ENCODE results near the gene AP4E1. TPM values are rescaled to one million over a fixed set of nuclear protein-coding genes. Genes with fewer than 3 reads are reported as not detected.

The AP4E1 gene
- total and polyA plus RNA-seq, 2 donors (not counting 3 experiments of a cell fraction or from before 2014, with no cell fraction given): 1.6 to 9.8 TPM

GRCh38 chr15:50964075-50964474 is 55.6 kb downstream of the AP4E1 start:
- DNase-seq (ENCODE audit: low read depth, low spot score): no peak
- Histone ChIP-seq H3K27me3 (ENCODE audit: control insufficient read depth in 2 of 2, insufficient read depth in 2 of 2, low read length in 2 of 2) (no peaks in the 10 kb centered on the region), H3K4me3 (replicated peaks in 1 of 3; ENCODE audit: insufficient read depth in 1 of 3, low read depth in 1 of 3, low read length in 3 of 3) (no peak overlapping the region), H3K4me1 (ENCODE audit: control insufficient read depth, extremely low read depth, insufficient read depth, low read length) (no peaks in the 10 kb centered on the region), H2AFZ (ENCODE audit: low read depth, low read length) (no peak overlapping the region), H3K9ac (replicated peaks; ENCODE audit: extremely low read depth, insufficient read depth, low read length) (no peak overlapping the region), H3K4me2 (ENCODE audit: insufficient read depth, low read length) (no peak overlapping the region), H3K9me3 (replicated peaks; ENCODE audit: control insufficient read depth, insufficient read depth, low read length) (peaks cover 1% of the 10 kb centered on the region), H3K9me1 (replicated peaks; ENCODE audit: control insufficient read depth, extremely low read depth, insufficient read depth, low read length) (no peaks in the 10 kb centered on the region), H3K79me2 (ENCODE audit: control insufficient read depth, insufficient read depth, low read length) (no peaks in the 10 kb centered on the region), H4K20me1 (replicated peaks; ENCODE audit: control insufficient read depth, extremely low read depth, insufficient read depth, low read length) (no peaks in the 10 kb centered on the region), H3K36me3 (ENCODE audit: control insufficient read depth in 2 of 2, extremely low read depth in 1 of 2, insufficient read depth in 2 of 2, low read length in 2 of 2) (no peaks in the 10 kb centered on the region), H3K27ac (ENCODE audit: insufficient read depth, low read depth, low read length) (no peak overlapping the region)
- POLR2A ChIA-PET: no interaction called here
- intact Hi-C loops (cut with micrococcal nuclease) (no loop called here), dilution Hi-C loops (cut with MboI; ENCODE audit: extremely low pct_ligation_motif_present, low sequenced_read_pairs) (no loop called here)
- no TSS peak for BruUV-seq (replicated peaks)
- TF ChIP-seq FOS (IDR thresholded peaks at IDR 0.05; ENCODE audit: borderline replicate concordance, insufficient read depth, low read length): no peak
- TF ChIP-seq CTCF (IDR thresholded peaks at IDR 0.05; ENCODE audit: extremely low read depth in 1 of 2, insufficient read depth in 1 of 2, low read depth in 1 of 2, low read length in 2 of 2): no peak
- TF ChIP-seq MYC (IDR thresholded peaks at IDR 0.05; ENCODE audit: low read depth, low read length): no peak
- TF ChIP-seq GATA2 (IDR thresholded peaks at IDR 0.05; ENCODE audit: insufficient read depth, insufficient read length, low read depth, low read length): no peak
- TF ChIP-seq, protein P1, sequence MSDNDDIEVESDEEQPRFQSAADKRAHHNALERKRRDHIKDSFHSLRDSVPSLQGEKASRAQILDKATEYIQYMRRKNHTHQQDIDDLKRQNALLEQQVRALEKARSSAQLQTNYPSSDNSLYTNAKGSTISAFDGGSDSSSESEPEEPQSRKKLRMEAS (IDR thresholded peaks at IDR 0.05; ENCODE audit: insufficient read depth, insufficient read length): no peak
- TF ChIP-seq JUN (IDR thresholded peaks at IDR 0.05; ENCODE audit: borderline replicate concordance, insufficient read depth, insufficient read length, low read depth): no peak
- TF ChIP-seq POLR2AphosphoS5 (IDR thresholded peaks at IDR 0.05; ENCODE audit: insufficient read depth, low read depth, low read length): no peak
- no peak for TF ChIP-seq POLR2A (IDR thresholded peaks at IDR 0.05; ENCODE audit: low read depth, low read length)
- no peak for TF ChIP-seq EZH2 (IDR thresholded peaks at IDR 0.05; ENCODE audit: borderline replicate concordance, low read depth, low read length, severe bottlenecking)
- no peak for FAIRE-seq
- CTCF ChIA-PET: no interaction called here

Measured in endothelial cell of umbilical vein (primary cell).